Left lung (tissue), 10 donors: ENCODE results near the gene CCDC158. TPM values are rescaled to one million over a fixed set of nuclear protein-coding genes. Genes with fewer than 3 reads are reported as not detected.

Experiments used
- ATAC-seq: fragments of 200-7000 bp; cut with Tn5 transposase; one replicate; pipeline ENCODE4 v1.9.1; 2020; ENCODE audit warnings: moderate library complexity
- DNase-seq, 4 donors: peaks; one replicate each; pipeline ENCODE4 v3.0.0-alpha.2; 2013 to 2020
- H3K27ac ChIP-seq, 2 donors: fragments of 200-600 bp; sonication (generic) in 1 of 2; one replicate each; pipeline versions ENCODE4 v1.5.0 to v1.8.0; 2020 to 2021
- H3K27me3 ChIP-seq, 2 donors: fragments of 200-600 bp; sonication (generic) in 1 of 2; one replicate each; pipeline versions ENCODE4 v1.5.0 to v1.8.0; 2020 to 2021
- H3K36me3 ChIP-seq, 2 donors: fragments of 200-600 bp; sonication (generic) in 1 of 2; one replicate each; pipeline versions ENCODE4 v1.5.0 to v1.8.0; 2020 to 2021
- H3K4me1 ChIP-seq, 2 donors: fragments of 200-600 bp; one replicate each; pipeline ENCODE4 v1.8.0; 2021
- H3K4me3 ChIP-seq, 2 donors: fragments of 200-600 bp; sonication (generic) in 1 of 2; one replicate each; pipeline versions ENCODE4 v1.5.0 to v1.8.0; 2020 to 2021; ENCODE audit warnings: mild to moderate bottlenecking in 1 of 2
- H3K9me3 ChIP-seq, 2 donors: fragments of 200-600 bp; sonication (generic) in 1 of 2; one replicate each; pipeline versions ENCODE4 v1.5.0 to v1.8.0; 2020 to 2021
- CTCF ChIP-seq, 2 donors: fragments of 200-600 bp; sonication (generic) in 1 of 2; IDR thresholded peaks; one replicate each; pipeline versions ENCODE4 v1.5.0 to v1.8.0; 2021; ENCODE audit warnings: antibody characterized with exemption in 2 of 2
- intact Hi-C, 2 donors: fragments of 100-400 bp; cut with DNase I; formaldehyde crosslinking; loops; one replicate each; pipeline versions ENCODE4 v1.11.2 to v1.14.2; 2022
- polyA plus RNA-seq, 6 donors: library from polyadenylated mRNA; unstranded; fragments of 120-200 nt; gene quantifications; one replicate each; pipeline ENCODE4 v1.2.1, GENCODE V29; 2013; ENCODE audit not compliant: insufficient read length in 6 of 6
- total RNA-seq, 2 donors: library from RNA; stranded (reverse); fragmentation: NEBNext Ultra II Directional; extraction: Animal tissue kit (Norgen Biotek cat#: 25700); gene quantifications; one replicate each; pipeline ENCODE4 v1.2.1, GENCODE V29; 2021
- donor health status: DM: no; HTN: yes; CAD: no.
- donor health status: DM: no; HTN: no; CAD: no.

The CCDC158 gene
- total and polyA plus RNA-seq, 8 donors, result 0.47 to 1.6 (median 0.84) TPM

- no peak overlapping the region for H3K4me3 ChIP-seq
- H3K27me3 ChIP-seq, result no peaks in the 10 kb centered on the region
- H3K27ac ChIP-seq, result no peak overlapping the region
- peaks cover 0 to 16% of the 10 kb centered on the region in 2 donors for H3K9me3 ChIP-seq
- intact Hi-C loops, result no loop called here
- ATAC-seq (peak; percentile 90), DNase-seq (peak in 1 of 4 donors; percentile 65)
- no peak for TF ChIP-seq CTCF (IDR thresholded peaks at IDR 0.05)
- no peaks in the 10 kb centered on the region for H3K36me3 ChIP-seq
- no peaks in the 10 kb centered on the region for H3K4me1 ChIP-seq
Measured at GRCh38 chr4:76386566-76387305, 34.2 kb downstream of the CCDC158 start.

GRCh38 chr4:76385974-76386373, 35.0 kb downstream of the CCDC158 start:
- ATAC-seq, result no peak
- Histone ChIP-seq H3K9me3 (peaks cover 0 to 10% of the 10 kb centered on the region in 2 donors), H3K4me1 (no peaks in the 10 kb centered on the region), H3K36me3 (no peaks in the 10 kb centered on the region), H3K27me3 (no peaks in the 10 kb centered on the region), H3K27ac (no peak overlapping the region), H3K4me3 (no peak overlapping the region)
- intact Hi-C loops, result no loop called here
- no peak for DNase-seq
- no peak for TF ChIP-seq CTCF (IDR thresholded peaks at IDR 0.05)

- no peaks in the 10 kb centered on the region for H3K27me3 ChIP-seq
- H3K4me1 ChIP-seq, result no peaks in the 10 kb centered on the region
- H3K9me3 ChIP-seq, result no peaks in the 10 kb centered on the region
- intact Hi-C loops, result no loop called here
- H3K4me3 ChIP-seq, result no peak overlapping the region
- no peak for ATAC-seq
- no peak overlapping the region for H3K27ac ChIP-seq
- DNase-seq, result no peak
- no peaks in the 10 kb centered on the region for H3K36me3 ChIP-seq
- TF ChIP-seq CTCF (IDR thresholded peaks at IDR 0.05), result no peak
Measured at GRCh38 chr4:76384052-76384451, 36.9 kb downstream of the CCDC158 start.

GRCh38 chr4:76383001-76383400, 37.9 kb downstream of the CCDC158 start:
- Histone ChIP-seq H3K9me3 (no peaks in the 10 kb centered on the region), H3K27me3 (no peaks in the 10 kb centered on the region)

GRCh38 chr4:76381986-76382385, 39.0 kb downstream of the CCDC158 start:
- TF ChIP-seq CTCF (IDR thresholded peaks at IDR 0.05), result no peak
- Histone ChIP-seq H3K36me3 (no peaks in the 10 kb centered on the region), H3K27me3 (no peaks in the 10 kb centered on the region), H3K27ac (no peak overlapping the region), H3K9me3 (no peaks in the 10 kb centered on the region), H3K4me3 (no peak overlapping the region), H3K4me1 (peaks cover 0 to 7% of the 10 kb centered on the region in 2 donors)
- DNase-seq (no peak), ATAC-seq (no peak)
- intact Hi-C loops, result no loop called here

More at GRCh38 chr4:76383001-76383400, 37.9 kb downstream of the CCDC158 start:
- no peak for DNase-seq
- TF ChIP-seq CTCF (IDR thresholded peaks at IDR 0.05), result no peak
- H3K27ac ChIP-seq, result no peak overlapping the region
- no peak overlapping the region for H3K4me3 ChIP-seq
- ATAC-seq, result no peak
- no peaks in the 10 kb centered on the region for H3K4me1 ChIP-seq
- intact Hi-C loops, result no loop called here
- no peaks in the 10 kb centered on the region for H3K36me3 ChIP-seq
